H1 (cell line): ENCODE data around the gene USP7. TPM values are rescaled to one million over a fixed set of nuclear protein-coding genes. Genes with fewer than 3 reads are reported as not detected.
A peak's percentile ranks its signal among the peaks of the same experiment; 100 is the strongest.

Source experiments
- CTCF ChIA-PET: fragments of 300-600 bp; sonication (Branson Sonifier 250); formaldehyde crosslinking; loops from one replicate; lab custom pipeline; 2021; ENCODE audit not compliant: partially characterized antibody; lab: Charles Lee
- POLR2A ChIA-PET: fragments of 300-600 bp; sonication (Branson Sonifier 250); formaldehyde crosslinking; loops from one replicate; lab custom pipeline; 2021; ENCODE audit warnings: inconsistent platforms; ENCODE audit not compliant: partially characterized antibody; lab: Charles Lee
- DNase-seq, 2 experiments: peaks; one replicate each; pipeline versions ENCODE4 v3.0.0 to v3.0.0-alpha.2; 2010 to 2022; ENCODE audit warnings: low spot score in 2 of 2, low read depth in 1 of 2, mixed read lengths in 1 of 2
- FAIRE-seq: peaks from 2 replicates; lab custom pipeline; 2011; peaks lifted over from hg19 to GRCh38; lab: Jason Lieb, UNC
- H2AFZ ChIP-seq: 2 replicates; pipeline ENCODE4 v1.8.1; 2012; ENCODE audit warnings: low read length, inconsistent platforms
- H2AK5ac ChIP-seq: 2 replicates; pipeline ENCODE4 v1.6.1; 2013; ENCODE audit warnings: low read depth, low read length
- H2BK120ac ChIP-seq: replicated peaks from 2 replicates; pipeline ENCODE3; 2013; ENCODE audit warnings: low read depth, low read length, inconsistent platforms
- H2BK12ac ChIP-seq: 2 replicates; pipeline ENCODE4 v1.6.1; 2013; ENCODE audit warnings: low read depth, low read length
- H2BK15ac ChIP-seq: 2 replicates; pipeline ENCODE4 v1.6.1; 2013; ENCODE audit warnings: low read length
- H2BK20ac ChIP-seq: 2 replicates; pipeline ENCODE4 v1.6.1; 2013; ENCODE audit warnings: low read length
- H2BK5ac ChIP-seq: 2 replicates; pipeline ENCODE4 v1.6.1; 2013; ENCODE audit warnings: low read depth, low read length
- H3K14ac ChIP-seq: 2 replicates; pipeline ENCODE4 v1.6.1; 2013; ENCODE audit warnings: inconsistent platforms; ENCODE audit not compliant: insufficient read length
- H3K18ac ChIP-seq: 2 replicates; pipeline ENCODE4 v1.6.1; 2013; ENCODE audit warnings: low read length; ENCODE audit errors: extremely low read depth
- H3K23ac ChIP-seq: 2 replicates; pipeline ENCODE4 v1.6.1; 2013; ENCODE audit warnings: inconsistent platforms; ENCODE audit not compliant: insufficient read length
- H3K23me2 ChIP-seq: 2 replicates; pipeline ENCODE4 v1.6.1; 2013; ENCODE audit warnings: low read depth, low read length
- H3K27ac ChIP-seq: 2 replicates; pipeline ENCODE4 v1.6.1; 2011; ENCODE audit warnings: low read depth, low read length, inconsistent platforms
- H3K27me3 ChIP-seq, 4 experiments: replicated peaks in 1 of 4; 1 replicate in 1 of 4; 2 replicates in 3 of 4; pipeline versions ENCODE4 v1.6.1 to v1.8.1; 2011 to 2013; ENCODE audit warnings: low read length in 3 of 4, mild to moderate bottlenecking in 3 of 4, inconsistent platforms in 2 of 4, mixed read lengths in 2 of 4, moderate library complexity in 1 of 4; ENCODE audit not compliant: control insufficient read depth in 3 of 4, insufficient read depth in 3 of 4; ENCODE audit errors: extremely low read depth in 1 of 4
- H3K36me3 ChIP-seq, 4 experiments: 2 replicates each; pipeline versions ENCODE4 v1.6.1 to v1.8.1; 2011 to 2013; ENCODE audit warnings: mild to moderate bottlenecking in 4 of 4, low read length in 3 of 4, moderate library complexity in 2 of 4, control low read depth in 1 of 4, inconsistent platforms in 1 of 4; ENCODE audit not compliant: insufficient read depth in 4 of 4, control insufficient read depth in 2 of 4
- H3K4ac ChIP-seq: replicated peaks from 2 replicates; pipeline ENCODE3; 2013; ENCODE audit warnings: low read length, low read depth, mixed read lengths, inconsistent platforms; ENCODE audit not compliant: insufficient read length
- H3K4me1 ChIP-seq, 4 experiments: replicated peaks in 1 of 4; 1 replicate in 1 of 4; 2 replicates in 3 of 4; pipeline versions ENCODE4 v1.6.1 to v1.8.1; 2011 to 2013; ENCODE audit warnings: low read length in 3 of 4, inconsistent platforms in 2 of 4, mixed read lengths in 1 of 4; ENCODE audit not compliant: insufficient read depth in 4 of 4, control insufficient read depth in 3 of 4
- H3K4me2 ChIP-seq, 2 experiments: 2 replicates each; pipeline versions ENCODE4 v1.6.1 to v1.8.1; 2011 to 2013; ENCODE audit warnings: low read depth in 2 of 2, low read length in 2 of 2, control low read depth in 1 of 2, inconsistent platforms in 1 of 2, mild to moderate bottlenecking in 1 of 2; ENCODE audit not compliant: insufficient read depth in 1 of 2
- H3K4me3 ChIP-seq, 4 experiments: fragments of 200-600, 300-600 bp in 1 of 4; sonication (generic), shearing (Covaris generic), sonication (Bioruptor Twin) in 1 of 4; 2 replicates each; pipeline versions ENCODE4 v1.5.1 to v1.8.1; 2011 to 2016; ENCODE audit warnings: low read length in 4 of 4, low read depth in 3 of 4, control low read depth in 2 of 4, inconsistent platforms in 2 of 4, mild to moderate bottlenecking in 2 of 4, mixed read lengths in 1 of 4, moderate library complexity in 1 of 4; ENCODE audit not compliant: insufficient read depth in 2 of 4; ENCODE audit errors: extremely low read depth in 1 of 4
- H3K56ac ChIP-seq: replicated peaks from 2 replicates; pipeline ENCODE3; 2013; ENCODE audit warnings: low read depth, mild to moderate bottlenecking, mixed read lengths, low read length, inconsistent platforms; ENCODE audit not compliant: insufficient read length
- H3K79me1 ChIP-seq: 2 replicates; pipeline ENCODE4 v1.6.1; 2013; ENCODE audit warnings: low read depth, low read length, control low read depth
- H3K79me2 ChIP-seq, 2 experiments: 2 replicates each; pipeline versions ENCODE4 v1.6.1 to v1.8.1; 2012 to 2013; ENCODE audit warnings: low read length in 2 of 2, mild to moderate bottlenecking in 2 of 2, inconsistent platforms in 1 of 2; ENCODE audit not compliant: insufficient read depth in 2 of 2, control insufficient read depth in 1 of 2
- H3K9ac ChIP-seq, 4 experiments: replicated peaks in 1 of 4; 1 replicate in 1 of 4; 2 replicates in 3 of 4; pipeline versions ENCODE4 v1.6.1 to v1.8.1; 2011 to 2013; ENCODE audit warnings: low read depth in 3 of 4, low read length in 3 of 4, control low read depth in 2 of 4, mild to moderate bottlenecking in 2 of 4, moderate library complexity in 2 of 4, inconsistent platforms in 1 of 4; ENCODE audit errors: extremely low read depth in 1 of 4
- H3K9me3 ChIP-seq, 2 experiments: 2 replicates each; pipeline versions ENCODE4 v1.6.1 to v1.8.1; 2012 to 2013; ENCODE audit warnings: mild to moderate bottlenecking in 2 of 2, moderate library complexity in 2 of 2, control low read depth in 1 of 2, inconsistent platforms in 1 of 2, low read depth in 1 of 2, low read length in 1 of 2, mixed read lengths in 1 of 2; ENCODE audit not compliant: insufficient read depth in 2 of 2
- H4K20me1 ChIP-seq, 2 experiments: replicated peaks in 1 of 2; 2 replicates each; pipeline versions ENCODE3 to v1.8.1; 2011 to 2013; ENCODE audit warnings: inconsistent platforms in 2 of 2, low read length in 2 of 2, mild to moderate bottlenecking in 1 of 2; ENCODE audit not compliant: insufficient read depth in 2 of 2, control insufficient read depth in 1 of 2
- H4K5ac ChIP-seq: 2 replicates; pipeline ENCODE4 v1.6.1; 2013; ENCODE audit warnings: low read length, low read depth, mixed read lengths, inconsistent platforms; ENCODE audit not compliant: insufficient read length
- H4K8ac ChIP-seq: 2 replicates; pipeline ENCODE4 v1.8.0; 2013; ENCODE audit warnings: mild to moderate bottlenecking, moderate library complexity, low read length, inconsistent platforms; ENCODE audit not compliant: insufficient read depth; ENCODE audit errors: extremely low read depth
- H4K91ac ChIP-seq: replicated peaks from 2 replicates; pipeline ENCODE3; 2013; ENCODE audit warnings: low read length, mixed read lengths, inconsistent platforms; ENCODE audit not compliant: insufficient read length
- GABPA ChIP-seq: IDR thresholded peaks from 2 replicates; pipeline ENCODE4 v1.6.1; 2011; ENCODE audit warnings: mild to moderate bottlenecking, low read length, moderate library complexity, borderline replicate concordance; ENCODE audit not compliant: insufficient read depth
- KDM1A ChIP-seq: fragments of 200-600, 300-600 bp; sonication (generic); IDR thresholded peaks from 2 replicates; pipeline ENCODE4 v1.7.1; 2016; ENCODE audit warnings: mild to moderate bottlenecking, low read length, borderline replicate concordance
- RAD21 ChIP-seq, 2 experiments: IDR thresholded peaks in 1 of 2; conservative IDR thresholded peaks in 1 of 2; 2 replicates each; pipeline ENCODE4 v1.6.1; 2011; ENCODE audit warnings: low read depth in 2 of 2, low read length in 2 of 2, improper control_type of control experiment in 1 of 2, inconsistent platforms in 1 of 2, mild to moderate bottlenecking in 1 of 2, moderate library complexity in 1 of 2
- RNF2 ChIP-seq: fragments of 200-900, 300-1000 bp; sonication (generic); IDR thresholded peaks from 2 replicates; pipeline ENCODE4 v1.7.1; 2016; ENCODE audit warnings: borderline replicate concordance, low read depth, mild to moderate bottlenecking, antibody characterized with exemption, low read length; ENCODE audit not compliant: poor library complexity, severe bottlenecking; ENCODE audit errors: missing control alignments
- SIRT6 ChIP-seq: IDR thresholded peaks from one replicate; pipeline ENCODE4 v1.7.1; 2012; ENCODE audit warnings: low read length, inconsistent platforms
- ZNF274 ChIP-seq: IDR thresholded peaks from 2 replicates; pipeline ENCODE4 v1.7.0; 2012; ENCODE audit warnings: low read length, borderline replicate concordance; ENCODE audit errors: extremely low read depth
- WGBS, 2 experiments: shearing (Covaris generic) in 1 of 2; methylation state at CpG; one replicate each; pipeline versions ENCODE4 v1.1.6 to v1.1.7; 2013 to 2015; ENCODE audit warnings: low lambda C conversion rate in 2 of 2, mixed read lengths in 2 of 2, inconsistent platforms in 1 of 2, low coverage in 1 of 2, missing lambda C conversion rate in 1 of 2; ENCODE audit not compliant: insufficient replicate concordance in 2 of 2, insufficient coverage in 1 of 2, insufficient read length in 1 of 2; ENCODE audit errors: extremely low coverage in 1 of 2, missing lambda C conversion rate in 1 of 2; 5-methylcytosine and 5-hydroxymethylcytosine counted together
- polyA plus RNA-seq, 7 experiments: library from polyadenylated mRNA; depleted of rRNA in 3 of 7; stranded (reverse) in 5 of 7; unstranded in 2 of 7; fragments of >200 nt in 5 of 7; fragments of 200-250 nt in 2 of 7; gene quantifications; 1 replicate in 5 of 7; 2 replicates in 1 of 7; 4 replicates in 1 of 7; pipeline versions ENCODE4 v1.2.1 to v1.2.3, GENCODE V29; 2011 to 2013; ENCODE audit warnings: missing spikeins in 2 of 7, mixed read lengths in 2 of 7
- total RNA-seq: library from RNA; stranded (reverse); fragmentation: NEBNext Ultra II Directional; extraction: Animal tissue kit (Norgen Biotek cat#: 25700); gene quantifications from 2 replicates; pipeline ENCODE4 v1.2.1, GENCODE V29; 2021
- TF ChIP-seq, protein P1 (sequence below), 3 experiments: IDR thresholded peaks; 1 replicate in 2 of 3; 2 replicates in 1 of 3; pipeline versions ENCODE4 v1.5.1 to v1.6.1; 2011; ENCODE audit warnings: low read length in 3 of 3, mild to moderate bottlenecking in 3 of 3, inconsistent platforms in 2 of 3, low read depth in 1 of 3, moderate library complexity in 1 of 3; ENCODE audit not compliant: insufficient read depth in 1 of 3; ENCODE audit errors: control extremely low read depth in 1 of 3
- TF ChIP-seq, protein P2 (sequence below): IDR thresholded peaks from 2 replicates; pipeline ENCODE4 v1.6.1; 2012; ENCODE audit warnings: low read length, inconsistent platforms

USP7 gene
- total and polyA plus RNA-seq, 2 of the 8 experiments (the other 6 are each of a cell fraction or from before 2014, with no cell fraction given), result 21.3 to 211 TPM

DNA sequence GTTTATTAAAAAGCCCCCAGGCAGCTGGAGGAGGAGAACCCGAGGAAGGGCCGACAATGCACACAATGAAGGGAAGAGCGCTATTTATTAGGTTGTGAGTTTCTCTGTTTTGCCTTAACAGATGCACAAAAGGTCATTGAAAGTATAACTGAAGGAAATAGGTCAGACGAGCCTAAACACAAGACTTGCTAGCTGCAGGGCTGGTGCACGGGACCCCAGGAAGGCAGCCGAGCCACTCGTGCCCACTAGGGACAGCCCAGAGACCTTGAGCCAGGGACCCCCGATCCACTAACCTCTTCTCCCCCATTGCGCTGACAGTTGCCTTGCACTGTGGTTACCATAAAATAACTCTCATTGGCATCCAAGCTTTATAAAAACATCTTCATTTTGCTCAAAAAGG, 70.3 kb downstream of the USP7 start:
- Histone ChIP-seq H2BK15ac (no peak overlapping the region), H4K8ac (no peak overlapping the region), H4K5ac (no peak overlapping the region), H2BK120ac (no peak overlapping the region), H2BK5ac (no peak overlapping the region), H3K9ac (no peak overlapping the region), H3K9me3 (no peaks in the 10 kb centered on the region), H2BK20ac (no peak overlapping the region), H3K18ac (no peak overlapping the region), H2BK12ac (no peak overlapping the region), H4K20me1 (peaks cover 2 to 10% of the 10 kb centered on the region in 2 experiments), H3K4ac (no peak overlapping the region), H3K4me3 (no peak overlapping the region), H3K27me3 (no peaks in the 10 kb centered on the region), H3K4me1 (no peaks in the 10 kb centered on the region), H3K36me3 (peaks cover 41 to 75% (median 59%) of the 10 kb centered on the region in 4 experiments), H3K23ac (no peak overlapping the region), H3K56ac (no peak overlapping the region), H3K14ac (no peak overlapping the region), H2AFZ (no peak overlapping the region), H3K23me2 (no peaks in the 10 kb centered on the region), H3K79me1 (no peaks in the 10 kb centered on the region), H3K27ac (no peak overlapping the region), H3K79me2 (no peaks in the 10 kb centered on the region), H3K4me2 (no peak overlapping the region), H4K91ac (no peak overlapping the region), H2AK5ac (no peak overlapping the region)
- no peak for FAIRE-seq
- ChIA-PET POLR2A (interaction anchor here (1.2 kb wide), 1 partner anchor 16 kb away, joined by 4 read pairs; no protein-coding TSS in a partner anchor), CTCF (interaction anchor here (0.9 to 1.3 kb wide), 3 partner anchors 13 to 39 kb away, joined by 3 to 6 read pairs (median 5); no protein-coding TSS in a partner anchor)
- TF ChIP-seq ZNF274 (no peak), KDM1A (no peak), SIRT6 (no peak), GABPA (no peak), RAD21 (IDR thresholded peaks at IDR 0.05 in 1 of 2, conservative IDR thresholded peaks at IDR 0.05 in 1 of 2; ENCODE audit: low read depth in 2 of 2, low read length in 2 of 2) (no peak), RNF2 (no peak)
- TF ChIP-seq, protein P1, sequence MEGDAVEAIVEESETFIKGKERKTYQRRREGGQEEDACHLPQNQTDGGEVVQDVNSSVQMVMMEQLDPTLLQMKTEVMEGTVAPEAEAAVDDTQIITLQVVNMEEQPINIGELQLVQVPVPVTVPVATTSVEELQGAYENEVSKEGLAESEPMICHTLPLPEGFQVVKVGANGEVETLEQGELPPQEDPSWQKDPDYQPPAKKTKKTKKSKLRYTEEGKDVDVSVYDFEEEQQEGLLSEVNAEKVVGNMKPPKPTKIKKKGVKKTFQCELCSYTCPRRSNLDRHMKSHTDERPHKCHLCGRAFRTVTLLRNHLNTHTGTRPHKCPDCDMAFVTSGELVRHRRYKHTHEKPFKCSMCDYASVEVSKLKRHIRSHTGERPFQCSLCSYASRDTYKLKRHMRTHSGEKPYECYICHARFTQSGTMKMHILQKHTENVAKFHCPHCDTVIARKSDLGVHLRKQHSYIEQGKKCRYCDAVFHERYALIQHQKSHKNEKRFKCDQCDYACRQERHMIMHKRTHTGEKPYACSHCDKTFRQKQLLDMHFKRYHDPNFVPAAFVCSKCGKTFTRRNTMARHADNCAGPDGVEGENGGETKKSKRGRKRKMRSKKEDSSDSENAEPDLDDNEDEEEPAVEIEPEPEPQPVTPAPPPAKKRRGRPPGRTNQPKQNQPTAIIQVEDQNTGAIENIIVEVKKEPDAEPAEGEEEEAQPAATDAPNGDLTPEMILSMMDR (IDR thresholded peaks at IDR 0.05; ENCODE audit: control extremely low read depth in 1 of 3, insufficient read depth in 1 of 3, low read depth in 1 of 3, low read length in 3 of 3), result peak in 2 of 3 experiments; percentile 14 to 16; a peak in 2 of 4 replicates
- TF ChIP-seq, protein P2, sequence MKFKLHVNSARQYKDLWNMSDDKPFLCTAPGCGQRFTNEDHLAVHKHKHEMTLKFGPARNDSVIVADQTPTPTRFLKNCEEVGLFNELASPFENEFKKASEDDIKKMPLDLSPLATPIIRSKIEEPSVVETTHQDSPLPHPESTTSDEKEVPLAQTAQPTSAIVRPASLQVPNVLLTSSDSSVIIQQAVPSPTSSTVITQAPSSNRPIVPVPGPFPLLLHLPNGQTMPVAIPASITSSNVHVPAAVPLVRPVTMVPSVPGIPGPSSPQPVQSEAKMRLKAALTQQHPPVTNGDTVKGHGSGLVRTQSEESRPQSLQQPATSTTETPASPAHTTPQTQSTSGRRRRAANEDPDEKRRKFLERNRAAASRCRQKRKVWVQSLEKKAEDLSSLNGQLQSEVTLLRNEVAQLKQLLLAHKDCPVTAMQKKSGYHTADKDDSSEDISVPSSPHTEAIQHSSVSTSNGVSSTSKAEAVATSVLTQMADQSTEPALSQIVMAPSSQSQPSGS, result no peak
- WGBS, 2 experiments, result 92% methylated on average over 9 of the region's 9 CpGs; no CpG with 5 or more reads in 1 of the 2 experiments
- no peak for DNase-seq
